GM13976 (cell line): Measurements from ENCODE around the gene VWCE.

ENCODE experiments used
- DNase-seq: peaks from one replicate; pipeline ENCODE4 v3.0.0; 2012; ENCODE audit warnings: low spot score
- CTCF ChIP-seq: IDR thresholded peaks from 2 replicates; pipeline ENCODE4 v1.5.1; 2012; ENCODE audit warnings: borderline replicate concordance, mild to moderate bottlenecking; ENCODE audit not compliant: insufficient read depth; ENCODE audit errors: extremely low read depth, missing control alignments, control extremely low read depth
- in situ Hi-C: fragments of 300-500 bp; cut with MboI; formaldehyde crosslinking; loops from one replicate; pipeline ENCODE4 v1.12.0; 2022; ENCODE audit warnings: low sequenced_read_pairs, mixed read lengths, inconsistent platforms; ENCODE audit not compliant: unreplicated experiment

VWCE gene

DNA sequence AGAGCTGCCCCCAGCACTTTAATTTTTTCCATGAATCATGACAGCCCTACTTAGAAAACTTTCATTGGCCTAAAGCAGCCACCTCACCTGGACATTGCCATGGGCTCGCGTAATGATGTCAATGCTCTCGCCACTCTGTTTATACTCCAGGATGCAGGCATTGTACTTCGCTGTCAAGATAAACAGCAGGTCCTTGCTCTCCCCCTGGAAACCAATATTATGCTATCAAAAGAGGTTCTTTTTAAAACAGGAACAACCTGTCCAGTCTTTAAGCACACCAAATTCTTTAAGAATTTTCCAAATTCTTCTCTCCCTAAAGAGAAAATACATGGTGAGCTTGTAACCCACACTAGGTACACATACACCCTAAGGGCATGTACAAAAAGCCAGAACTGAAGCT lies 34.8 kb upstream of the VWCE start:
- in situ Hi-C loops: no loop called here
- TF ChIP-seq CTCF: no peak
- DNase-seq: no peak

GRCh38 chr11:61328351-61328750 lies 33.2 kb upstream of the VWCE start:
- TF ChIP-seq CTCF: no peak
- no peak for DNase-seq
- in situ Hi-C loops: no loop called here

GRCh38 chr11:61327669-61328071 lies 32.6 kb upstream of the VWCE start:
- no peak for TF ChIP-seq CTCF
- no peak for DNase-seq
- in situ Hi-C loops: no loop called here

- in situ Hi-C loops: no loop called here
Observed at GRCh38 chr11:61325649-61326414, 30.7 kb upstream of the VWCE start.

DNA sequence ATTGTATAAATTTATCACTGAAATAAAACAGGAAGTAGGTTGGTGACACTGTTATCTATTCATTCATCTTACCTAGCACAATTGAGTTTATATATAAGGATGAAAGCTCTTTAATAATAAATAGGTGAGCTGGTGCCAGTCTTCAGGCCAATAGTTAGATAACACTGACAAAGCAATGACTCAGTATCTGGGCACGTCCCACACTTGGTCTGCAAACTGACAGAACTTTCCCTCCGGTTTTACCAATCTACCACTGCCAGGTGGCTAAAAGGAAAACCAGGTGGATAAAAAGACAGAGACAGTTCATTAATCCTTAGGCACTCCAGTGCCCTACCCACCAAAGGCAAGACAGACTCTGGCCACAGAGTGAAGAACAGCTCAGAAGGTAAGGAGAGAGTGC lies 20.1 kb upstream of the VWCE start:
- TF ChIP-seq CTCF: no peak
- in situ Hi-C loops: no loop called here
- DNase-seq: no peak

More at GRCh38 chr11:61325649-61326414, 30.7 kb upstream of the VWCE start:
- no peak for DNase-seq
- TF ChIP-seq CTCF: no peak

DNA sequence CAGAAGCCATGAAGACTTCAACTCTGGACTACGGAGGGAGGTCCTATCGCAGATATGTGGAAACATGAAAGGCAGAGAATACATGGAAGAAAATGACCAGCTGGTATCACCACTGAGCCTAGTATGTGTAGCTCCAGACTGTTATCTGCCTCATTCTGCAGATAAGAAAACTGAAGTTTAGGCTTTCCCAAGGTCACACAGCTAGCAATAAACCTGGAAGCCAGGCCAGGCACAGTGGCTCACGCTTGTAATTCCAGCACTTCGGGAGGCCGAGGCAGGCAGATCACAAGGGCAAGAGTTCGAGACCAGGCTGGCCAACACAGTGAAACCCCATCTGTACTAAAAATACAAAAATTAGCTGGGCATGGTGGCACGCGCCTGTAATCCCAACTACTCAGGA lies 15.6 kb upstream of the VWCE start:
- no peak for TF ChIP-seq CTCF
- in situ Hi-C loops: no loop called here
- DNase-seq: no peak
